Stimulated activated CD4-positive, alpha-beta T cell treated with anti-CD3 and anti-CD28 coated beads, TNF-alpha, amount 100 ng/mL, for 24 hours (primary cell): ENCODE results near the gene MRPS10.

Experiments
- DNase-seq, 3 experiments: peaks; one replicate each; pipeline ENCODE4 v3.0.0-alpha.2; 2020; ENCODE audit warnings: low read depth in 3 of 3

The MRPS10 gene

GRCh38 chr6:42217519-42218367 lies at the start of gene MRPS10:
Gene MRPS10 (minus strand): TSS chr6:42217861. CDS start chr6:42217849, 12 bp downstream.
- peak; percentile 80 to 88 (median 88) for DNase-seq

GRCh38 chr6:42266538-42266937 lies 48.9 kb upstream of the MRPS10 start:
- DNase-seq: no peak

GRCh38 chr6:42264852-42265390 lies 47.3 kb upstream of the MRPS10 start:
- no peak for DNase-seq

GRCh38 chr6:42264162-42264851 lies 46.6 kb upstream of the MRPS10 start:
- DNase-seq: no peak

- no peak for DNase-seq
Observed at GRCh38 chr6:42263165-42263728, 45.6 kb upstream of the MRPS10 start.

- peak in 2 of 3 experiments; percentile 16 for DNase-seq
Observed at GRCh38 chr6:42260972-42261371, 43.3 kb upstream of the MRPS10 start.

GRCh38 chr6:42260396-42260888 lies 42.8 kb upstream of the MRPS10 start:
- no peak for DNase-seq

GRCh38 chr6:42259841-42260395 lies 42.3 kb upstream of the MRPS10 start:
- no peak for DNase-seq

GRCh38 chr6:42259286-42259685 lies 41.6 kb upstream of the MRPS10 start:
- DNase-seq: no peak

- DNase-seq: no peak
Observed at GRCh38 chr6:42257614-42258013, 40.0 kb upstream of the MRPS10 start.

GRCh38 chr6:42257063-42257462 lies 39.4 kb upstream of the MRPS10 start:
- DNase-seq: no peak

- no peak for DNase-seq
Observed at GRCh38 chr6:42255050-42255449, 37.4 kb upstream of the MRPS10 start.

GRCh38 chr6:42254505-42254904 lies 36.8 kb upstream of the MRPS10 start:
- DNase-seq: no peak

- no peak for DNase-seq
Observed at GRCh38 chr6:42251911-42252637, 34.4 kb upstream of the MRPS10 start.

- no peak for DNase-seq
Observed at GRCh38 chr6:42251500-42251899, 33.8 kb upstream of the MRPS10 start.

GRCh38 chr6:42250274-42250931 lies 32.7 kb upstream of the MRPS10 start:
- no peak for DNase-seq

GRCh38 chr6:42249279-42249678 lies 31.6 kb upstream of the MRPS10 start:
- DNase-seq: no peak

GRCh38 chr6:42243046-42243445 lies 25.4 kb upstream of the MRPS10 start:
- no peak for DNase-seq

- DNase-seq: no peak
Observed at GRCh38 chr6:42241915-42242314, 24.3 kb upstream of the MRPS10 start.

GRCh38 chr6:42239736-42240375 lies 22.2 kb upstream of the MRPS10 start:
- no peak for DNase-seq
